Measurements from ENCODE around the gene FAP.

DNA sequence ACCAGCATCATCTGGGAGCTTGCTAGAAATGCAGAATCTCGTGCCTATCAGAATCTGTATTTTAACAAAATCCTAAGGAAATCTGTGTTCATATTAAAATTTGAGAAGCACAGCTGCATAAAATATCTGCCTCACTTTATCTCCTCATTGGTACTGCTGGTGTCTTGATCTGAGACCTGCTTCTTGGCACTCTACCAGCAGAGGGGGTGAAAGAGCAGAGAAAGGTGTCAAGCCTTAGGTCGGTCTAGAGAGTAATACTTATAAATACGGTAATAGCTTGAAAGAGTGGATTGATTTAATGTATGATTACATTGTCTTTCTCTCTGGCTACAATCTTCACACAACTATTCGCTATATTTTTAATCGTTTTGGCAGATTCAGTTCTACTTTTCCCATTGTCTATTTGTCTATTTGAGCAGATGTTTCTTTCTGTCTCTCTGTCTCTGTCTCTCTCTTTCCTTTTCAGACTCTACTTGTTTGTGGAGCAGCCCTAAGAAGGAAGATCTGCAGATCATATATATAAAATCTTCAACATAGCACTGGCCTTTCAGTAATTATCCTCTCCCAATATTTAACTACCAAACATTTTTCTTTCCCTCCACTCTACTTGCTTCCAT lies 89.5 kb downstream of the FAP start:
- TF ChIP-seq, protein P1, sequence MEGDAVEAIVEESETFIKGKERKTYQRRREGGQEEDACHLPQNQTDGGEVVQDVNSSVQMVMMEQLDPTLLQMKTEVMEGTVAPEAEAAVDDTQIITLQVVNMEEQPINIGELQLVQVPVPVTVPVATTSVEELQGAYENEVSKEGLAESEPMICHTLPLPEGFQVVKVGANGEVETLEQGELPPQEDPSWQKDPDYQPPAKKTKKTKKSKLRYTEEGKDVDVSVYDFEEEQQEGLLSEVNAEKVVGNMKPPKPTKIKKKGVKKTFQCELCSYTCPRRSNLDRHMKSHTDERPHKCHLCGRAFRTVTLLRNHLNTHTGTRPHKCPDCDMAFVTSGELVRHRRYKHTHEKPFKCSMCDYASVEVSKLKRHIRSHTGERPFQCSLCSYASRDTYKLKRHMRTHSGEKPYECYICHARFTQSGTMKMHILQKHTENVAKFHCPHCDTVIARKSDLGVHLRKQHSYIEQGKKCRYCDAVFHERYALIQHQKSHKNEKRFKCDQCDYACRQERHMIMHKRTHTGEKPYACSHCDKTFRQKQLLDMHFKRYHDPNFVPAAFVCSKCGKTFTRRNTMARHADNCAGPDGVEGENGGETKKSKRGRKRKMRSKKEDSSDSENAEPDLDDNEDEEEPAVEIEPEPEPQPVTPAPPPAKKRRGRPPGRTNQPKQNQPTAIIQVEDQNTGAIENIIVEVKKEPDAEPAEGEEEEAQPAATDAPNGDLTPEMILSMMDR (conservative IDR thresholded peaks at IDR 0.05; ENCODE audit: low read depth, low read length) = peak; percentile 77
- no peak for TF ChIP-seq EZH2 (IDR thresholded peaks at IDR 0.05; ENCODE audit: borderline replicate concordance, low read depth, low read length, poor library complexity, severe bottlenecking)

Data from A673 (cell line).